Skeletal muscle tissue (tissue), 4 donors: Measurements from ENCODE around the gene MAP4K3. TPM values are rescaled to one million over a fixed set of nuclear protein-coding genes. Genes with fewer than 3 reads are reported as not detected.

ENCODE experiments used
- H3K27ac ChIP-seq: one replicate; pipeline ENCODE4 v1.7.0; 2013; ENCODE audit warnings: mild to moderate bottlenecking, low read depth, low read length, inconsistent platforms
- H3K27me3 ChIP-seq, 3 donors: one replicate each; pipeline ENCODE4 v1.7.0; 2013; ENCODE audit warnings: low read length in 3 of 3; ENCODE audit not compliant: control insufficient read depth in 3 of 3, insufficient read depth in 3 of 3
- H3K36me3 ChIP-seq, 3 donors: one replicate each; pipeline ENCODE4 v1.7.0; 2013; ENCODE audit warnings: low read length in 3 of 3; ENCODE audit not compliant: control insufficient read depth in 3 of 3, insufficient read depth in 3 of 3
- H3K4me1 ChIP-seq, 3 donors: one replicate each; pipeline ENCODE4 v1.7.0; 2013; ENCODE audit warnings: low read length in 3 of 3, mild to moderate bottlenecking in 3 of 3; ENCODE audit not compliant: control insufficient read depth in 3 of 3, insufficient read depth in 3 of 3
- H3K4me3 ChIP-seq, 3 donors: one replicate each; pipeline ENCODE4 v1.7.0; 2013; ENCODE audit warnings: low read length in 3 of 3
- H3K9ac ChIP-seq, 3 donors: one replicate each; pipeline ENCODE4 v1.7.0; 2013; ENCODE audit warnings: low read length in 3 of 3, mild to moderate bottlenecking in 3 of 3, moderate library complexity in 2 of 3, low read depth in 1 of 3
- H3K9me3 ChIP-seq, 3 donors: one replicate each; pipeline ENCODE4 v1.7.0; 2013; ENCODE audit warnings: low read length in 3 of 3; ENCODE audit not compliant: control insufficient read depth in 3 of 3
- total RNA-seq: library from RNA; depleted of rRNA; stranded (reverse); fragments of >200 nt; gene quantifications from one replicate; pipeline ENCODE4 v1.2.3, GENCODE V29; 2014
- donor health status: Osteomylitis.

Gene MAP4K3
- total RNA-seq, 1 donor from 2014 or later = 59.5 TPM

DNA sequence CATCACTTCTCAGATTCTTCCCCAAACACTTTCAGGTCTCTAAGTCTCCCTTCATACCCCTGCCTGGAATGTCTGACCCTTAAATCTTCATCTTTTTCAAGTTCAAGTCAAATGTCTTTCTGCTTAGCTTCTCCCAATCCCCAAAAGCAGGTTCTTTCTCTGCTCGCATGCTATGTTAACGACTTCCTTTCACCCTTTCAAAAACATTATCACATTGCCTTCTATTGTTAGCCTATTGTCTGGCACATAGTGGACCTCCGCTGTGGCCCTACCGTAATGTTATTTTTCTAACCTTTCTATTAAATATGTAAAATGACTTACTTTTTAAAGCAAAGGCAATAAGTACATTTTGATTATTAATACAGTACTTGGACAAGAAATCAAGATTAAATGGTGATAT is 195.5 kb downstream of the MAP4K3 start:
- Histone ChIP-seq H3K9me3 (no peaks in the 10 kb centered on the region), H3K36me3 (no peaks in the 10 kb centered on the region), H3K4me1 (no peaks in the 10 kb centered on the region), H3K27me3 (no peaks in the 10 kb centered on the region), H3K4me3 (no peak overlapping the region), H3K27ac (no peak overlapping the region), H3K9ac (no peak overlapping the region)

GRCh38 chr2:39240758-39241157 is 196.3 kb downstream of the MAP4K3 start:
- Histone ChIP-seq H3K36me3 (no peaks in the 10 kb centered on the region), H3K4me3 (no peak overlapping the region), H3K9ac (no peak overlapping the region), H3K27ac (no peak overlapping the region), H3K27me3 (no peaks in the 10 kb centered on the region), H3K4me1 (no peaks in the 10 kb centered on the region), H3K9me3 (no peaks in the 10 kb centered on the region)

GRCh38 chr2:39234754-39235153 is 202.3 kb downstream of the MAP4K3 start:
- Histone ChIP-seq H3K36me3 (no peaks in the 10 kb centered on the region), H3K9ac (no peak overlapping the region), H3K9me3 (no peaks in the 10 kb centered on the region), H3K4me3 (no peak overlapping the region), H3K4me1 (no peaks in the 10 kb centered on the region), H3K27me3 (no peaks in the 10 kb centered on the region), H3K27ac (no peak overlapping the region)

GRCh38 chr2:39232141-39232540 is 204.9 kb downstream of the MAP4K3 start:
- H3K4me1 ChIP-seq = peaks cover 0 to 4% (median 4%) of the 10 kb centered on the region in 3 donors
- no peaks in the 10 kb centered on the region for H3K9me3 ChIP-seq
- no peaks in the 10 kb centered on the region for H3K36me3 ChIP-seq
- no peaks in the 10 kb centered on the region for H3K27me3 ChIP-seq
- no peak overlapping the region for H3K4me3 ChIP-seq
- H3K27ac ChIP-seq = no peak overlapping the region
- no peak overlapping the region for H3K9ac ChIP-seq

GRCh38 chr2:39228413-39229209 is 208.5 kb downstream of the MAP4K3 start:
- Histone ChIP-seq H3K27ac (no peak overlapping the region), H3K36me3 (no peaks in the 10 kb centered on the region), H3K9ac (peak overlapping the region in 2 of 3 donors; percentile 58 to 61), H3K4me3 (peak overlapping the region in 1 of 3 donors; percentile 20), H3K9me3 (no peaks in the 10 kb centered on the region), H3K27me3 (no peaks in the 10 kb centered on the region), H3K4me1 (peaks cover 0 to 4% (median 4%) of the 10 kb centered on the region in 3 donors)

- Histone ChIP-seq H3K9ac (no peak overlapping the region), H3K9me3 (no peaks in the 10 kb centered on the region), H3K27ac (no peak overlapping the region), H3K4me3 (peak overlapping the region in 1 of 3 donors; percentile 20), H3K27me3 (no peaks in the 10 kb centered on the region), H3K4me1 (peaks cover 0 to 4% (median 4%) of the 10 kb centered on the region in 3 donors), H3K36me3 (no peaks in the 10 kb centered on the region)
These were observed 209.3 kb downstream of the MAP4K3 start for GRCh38 chr2:39227628-39228412.

DNA sequence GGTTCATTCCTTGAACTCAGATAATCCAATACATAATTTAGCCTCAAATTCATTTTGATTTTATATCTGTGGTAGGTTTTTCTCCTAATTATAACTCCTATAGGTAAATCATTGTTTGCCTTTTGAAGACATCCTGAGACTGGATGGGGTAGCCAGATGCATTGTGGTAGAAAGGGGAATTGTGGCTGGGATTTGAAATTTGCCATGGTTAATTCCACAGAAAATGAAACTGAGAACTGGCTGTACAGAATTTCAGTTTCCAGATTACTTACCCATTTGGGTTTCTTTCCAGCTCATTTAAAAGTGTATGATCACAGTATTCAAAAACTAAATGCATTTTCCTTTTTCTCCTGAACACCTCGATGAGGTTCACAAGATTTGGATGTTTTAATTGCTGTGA is 211.5 kb downstream of the MAP4K3 start:
- no peak overlapping the region for H3K4me3 ChIP-seq
- H3K9ac ChIP-seq = no peak overlapping the region
- no peaks in the 10 kb centered on the region for H3K36me3 ChIP-seq
- H3K27ac ChIP-seq = no peak overlapping the region
- no peaks in the 10 kb centered on the region for H3K27me3 ChIP-seq
- peaks cover 0 to 4% (median 4%) of the 10 kb centered on the region in 3 donors for H3K4me1 ChIP-seq
- no peaks in the 10 kb centered on the region for H3K9me3 ChIP-seq

DNA sequence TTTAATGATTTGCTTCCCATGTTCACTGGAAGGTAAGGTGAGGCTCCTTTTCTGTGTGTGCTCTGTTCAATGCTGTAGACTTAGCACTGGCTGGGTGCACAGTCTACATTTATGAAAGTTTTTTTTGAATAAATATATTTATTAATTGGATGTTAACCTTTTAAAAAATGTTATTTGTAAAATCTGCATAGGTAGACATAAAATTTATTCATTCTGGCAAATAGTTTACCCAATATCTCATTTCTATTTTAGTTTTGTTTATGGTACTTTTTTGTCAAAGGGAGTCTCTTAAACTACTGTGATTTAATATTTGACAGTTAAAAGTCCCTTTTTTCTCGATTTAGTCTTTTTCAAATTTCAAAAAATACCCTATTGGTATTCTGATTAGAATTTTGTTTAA is 213.2 kb downstream of the MAP4K3 start:
- peaks cover 0 to 4% (median 4%) of the 10 kb centered on the region in 3 donors for H3K4me1 ChIP-seq
- H3K9me3 ChIP-seq = no peaks in the 10 kb centered on the region
- H3K27me3 ChIP-seq = no peaks in the 10 kb centered on the region
- no peak overlapping the region for H3K4me3 ChIP-seq
- H3K9ac ChIP-seq = no peak overlapping the region
- no peak overlapping the region for H3K27ac ChIP-seq
- no peaks in the 10 kb centered on the region for H3K36me3 ChIP-seq

DNA sequence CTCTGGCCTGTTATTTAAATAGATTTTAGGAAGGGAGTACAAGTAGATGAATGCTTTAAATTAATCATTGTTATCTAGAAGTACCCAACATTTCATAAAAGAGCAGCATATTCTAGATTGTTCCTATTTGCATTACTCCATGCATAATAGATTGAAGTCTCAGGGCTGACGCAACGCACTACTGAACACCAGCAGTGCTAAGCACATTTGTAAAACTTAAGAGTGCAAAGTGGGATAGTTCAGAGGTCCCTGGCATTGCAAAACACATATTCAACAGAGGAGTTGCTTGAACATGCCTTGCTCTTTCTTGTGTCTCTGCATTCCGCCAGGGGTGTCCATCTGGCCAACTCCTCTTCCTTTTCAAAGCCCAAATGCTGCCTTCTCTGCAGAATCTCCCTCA is 215.6 kb downstream of the MAP4K3 start:
- H3K27me3 ChIP-seq = no peaks in the 10 kb centered on the region
- no peaks in the 10 kb centered on the region for H3K4me1 ChIP-seq
- H3K9ac ChIP-seq = no peak overlapping the region
- H3K4me3 ChIP-seq = no peak overlapping the region
- H3K36me3 ChIP-seq = no peaks in the 10 kb centered on the region
- no peak overlapping the region for H3K27ac ChIP-seq
- no peaks in the 10 kb centered on the region for H3K9me3 ChIP-seq

GRCh38 chr2:39220136-39220535 is 216.9 kb downstream of the MAP4K3 start:
- no peak overlapping the region for H3K27ac ChIP-seq

More at GRCh38 chr2:39220136-39220535, 216.9 kb downstream of the MAP4K3 start:
- Histone ChIP-seq H3K36me3 (no peaks in the 10 kb centered on the region), H3K27me3 (no peaks in the 10 kb centered on the region), H3K9me3 (no peaks in the 10 kb centered on the region), H3K4me3 (no peak overlapping the region), H3K9ac (no peak overlapping the region), H3K4me1 (no peaks in the 10 kb centered on the region)
